Adrenal gland (tissue), 12 donors: Measurements from ENCODE around the gene TBL1XR1. TPM values are rescaled to one million over a fixed set of nuclear protein-coding genes. Genes with fewer than 3 reads are reported as not detected.

Experiments used
- DNase-seq, 7 donors: peaks; one replicate each; pipeline ENCODE4 v3.0.0-alpha.2; 2019 to 2020
- H3K27ac ChIP-seq, 5 donors: fragments of 200-600 bp; sonication (generic) in 4 of 5; 1 replicate in 3 of 5; 2 replicates in 2 of 5; pipeline versions ENCODE4 v1.5.1 to v1.8.0; 2016 to 2020; ENCODE audit warnings: mild to moderate bottlenecking in 1 of 5
- H3K27me3 ChIP-seq: fragments of 200-600 bp; 2 replicates; pipeline ENCODE4 v1.8.0; 2021
- H3K36me3 ChIP-seq, 2 donors: fragments of 200-600 bp; replicated peaks in 1 of 2; 1 replicate in 1 of 2; 2 replicates in 1 of 2; pipeline versions ENCODE4 v1.5.1 to v1.8.0; 2018 to 2022
- H3K4me1 ChIP-seq, 2 donors: fragments of 200-600 bp; replicated peaks in 1 of 2; 1 replicate in 1 of 2; 2 replicates in 1 of 2; pipeline versions ENCODE4 v1.5.1 to v1.8.0; 2018 to 2021
- H3K4me3 ChIP-seq, 4 donors: fragments of 200-600 bp; sonication (generic) in 3 of 4; one replicate each; pipeline ENCODE4 v1.5.1; 2016 to 2018
- H3K9me3 ChIP-seq, 3 donors: fragments of 200-600 bp; sonication (generic) in 1 of 3; replicated peaks in 1 of 3; 1 replicate in 2 of 3; 2 replicates in 1 of 3; pipeline versions ENCODE4 v1.5.1 to v1.8.0; 2016 to 2021
- CTCF ChIP-seq, 6 experiments: fragments of 450-650 bp in 4 of 6; fragments of 200-600 bp in 2 of 6; sonication (generic) in 1 of 6; IDR thresholded peaks; 1 replicate in 5 of 6; 2 replicates in 1 of 6; pipeline versions ENCODE4 v1.5.1 to v1.8.0; 2016 to 2021; ENCODE audit warnings: antibody characterized with exemption in 6 of 6, mild to moderate bottlenecking in 2 of 6, moderate library complexity in 1 of 6
- POLR2A ChIP-seq, 2 donors: fragments of 450-650 bp; IDR thresholded peaks; one replicate each; pipeline ENCODE4 v1.6.1; 2017; ENCODE audit warnings: antibody characterized with exemption in 2 of 2, mild to moderate bottlenecking in 2 of 2, moderate library complexity in 1 of 2
- WGBS, 4 donors: extraction: QIAGEN DNeasy Blood & Tissue Kit in 2 of 4; methylation state at CpG; one replicate each; pipeline versions ENCODE4 v1.1.5 to v1.1.7; 2013 to 2017; 5-methylcytosine and 5-hydroxymethylcytosine counted together
- intact Hi-C, 2 donors: fragments of 100-400 bp; cut with DNase I; formaldehyde crosslinking; loops; one replicate each; pipeline versions ENCODE4 v1.14.1 to v1.15.0; 2022 to 2023
- polyA plus RNA-seq, 3 donors: library from polyadenylated mRNA; stranded (reverse); fragments of 200-250 nt in 2 of 3; fragments of 350-450 nt in 1 of 3; fragmentation: Illumina TruSeq in 1 of 3; extraction: RNeasy Lipid Tissue Mini Kit (QIAGEN cat#74804) in 1 of 3; gene quantifications; one replicate each; pipeline ENCODE4 v1.2.3, GENCODE V29; 2013 to 2014
- total RNA-seq, 9 donors: library from RNA; depleted of rRNA in 4 of 9; stranded (reverse); fragments of >200 nt in 4 of 9; fragments of 120-200 nt in 1 of 9; fragmentation: NEBNext Ultra II Directional in 1 of 9; extraction: Animal tissue kit (Norgen Biotek cat#: 25700) in 1 of 9; gene quantifications; one replicate each; pipeline versions ENCODE4 v1.1.0 to v1.2.4, GENCODE V29; 2013 to 2023
- donor health status: healthy with polysubstance abuse.
- donor health status: Bipolar disorder and iron deficiency.
- donor health status: DM: yes; HTN: yes; CAD: no.
- donor health status: DM: no; HTN: no; CAD: no.
- donor health status: DM: no; HTN: no; CAD: no.
- donor health status: DM: yes; HTN: yes; CAD: no.

The TBL1XR1 gene
- total and polyA plus RNA-seq, 12 donors = 17.5 to 258 (median 93.6) TPM

GRCh38 chr3:177089110-177089509, 108.2 kb downstream of the TBL1XR1 start:
- Histone ChIP-seq H3K4me3 (no peak overlapping the region), H3K9me3 (peaks cover 0 to 4% (median 0%) of the 10 kb centered on the region in 3 donors), H3K36me3 (no peaks in the 10 kb centered on the region), H3K4me1 (peaks cover 0 to 31% of the 10 kb centered on the region in 2 donors), H3K27me3 (no peaks in the 10 kb centered on the region), H3K27ac (no peak overlapping the region)
- no peak for DNase-seq
- TF ChIP-seq CTCF (IDR thresholded peaks at IDR 0.05) = no peak
- TF ChIP-seq POLR2A (IDR thresholded peaks at IDR 0.05) = no peak
- intact Hi-C loops = no loop called here
- 81 to 90% (median 87%) methylated on average over 3 of the region's 3 CpGs for WGBS, 4 donors

DNA sequence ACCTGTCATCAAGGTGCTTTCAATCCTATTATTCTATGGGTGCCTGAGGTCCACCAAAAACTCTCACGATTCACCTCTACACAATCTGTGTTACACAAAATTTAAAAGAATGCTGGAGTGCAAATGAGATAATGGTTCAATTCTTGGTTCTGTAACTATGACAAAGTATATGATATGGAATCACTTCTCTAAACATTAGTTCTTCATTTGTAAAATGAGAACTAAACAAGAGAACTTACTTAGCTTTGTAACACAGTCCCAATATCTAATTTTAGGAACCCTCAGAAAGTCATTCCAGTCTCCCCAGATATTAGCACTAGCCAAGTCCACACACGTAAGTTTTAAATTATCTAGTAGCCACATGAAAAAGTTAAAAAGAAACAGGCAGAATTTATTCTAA, 111.5 kb downstream of the TBL1XR1 start:
- no peak overlapping the region for H3K27ac ChIP-seq
- no peak overlapping the region for H3K4me3 ChIP-seq
- WGBS, 4 donors = 45 to 89% (median 79%) methylated on average over 2 of the region's 2 CpGs
- no peak for DNase-seq
- H3K27me3 ChIP-seq = no peaks in the 10 kb centered on the region
- H3K4me1 ChIP-seq = peaks cover 0 to 31% of the 10 kb centered on the region in 2 donors
- no peaks in the 10 kb centered on the region for H3K36me3 ChIP-seq
- H3K9me3 ChIP-seq = no peaks in the 10 kb centered on the region
- TF ChIP-seq CTCF (IDR thresholded peaks at IDR 0.05) (no peak), POLR2A (IDR thresholded peaks at IDR 0.05) (no peak)
- intact Hi-C loops = no loop called here

- Histone ChIP-seq H3K9me3 (no peaks in the 10 kb centered on the region), H3K27me3 (no peaks in the 10 kb centered on the region), H3K4me1 (peaks cover 0 to 31% of the 10 kb centered on the region in 2 donors), H3K4me3 (no peak overlapping the region), H3K27ac (no peak overlapping the region), H3K36me3 (no peaks in the 10 kb centered on the region)
- WGBS, 4 donors = 83 to 93% (median 86%) methylated on average over 3 of the region's 3 CpGs
- TF ChIP-seq POLR2A (IDR thresholded peaks at IDR 0.05) (no peak), CTCF (IDR thresholded peaks at IDR 0.05) (no peak)
- no peak for DNase-seq
- intact Hi-C loops = no loop called here
These were observed 112.7 kb downstream of the TBL1XR1 start for GRCh38 chr3:177084616-177085015.

DNA sequence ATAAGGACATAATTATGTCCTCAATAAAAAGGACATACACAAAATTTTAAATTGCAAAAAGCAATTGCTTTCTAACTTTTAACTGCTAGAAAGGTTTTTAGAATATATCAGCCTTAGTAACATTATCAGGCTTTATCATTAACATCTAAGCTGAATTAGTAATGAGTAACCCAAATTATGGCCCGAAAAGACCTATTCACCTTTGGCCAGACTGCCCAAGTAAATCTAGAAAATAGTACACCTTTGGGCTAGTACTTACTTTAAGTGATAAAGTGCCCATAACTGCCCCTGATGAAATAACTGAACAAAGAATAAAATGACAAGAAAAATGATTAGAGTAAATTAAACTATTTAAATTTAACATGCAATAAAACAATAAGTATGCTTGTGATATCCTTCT, 117.2 kb downstream of the TBL1XR1 start:
- WGBS, 4 donors = 64 to 75% (median 72%) methylated on average over 1 of the region's 1 CpG
- Histone ChIP-seq H3K27me3 (no peaks in the 10 kb centered on the region), H3K27ac (no peak overlapping the region), H3K9me3 (no peaks in the 10 kb centered on the region), H3K4me1 (no peaks in the 10 kb centered on the region), H3K4me3 (no peak overlapping the region), H3K36me3 (no peaks in the 10 kb centered on the region)
- TF ChIP-seq POLR2A (IDR thresholded peaks at IDR 0.05) = no peak
- intact Hi-C loops = no loop called here
- DNase-seq = no peak

DNA sequence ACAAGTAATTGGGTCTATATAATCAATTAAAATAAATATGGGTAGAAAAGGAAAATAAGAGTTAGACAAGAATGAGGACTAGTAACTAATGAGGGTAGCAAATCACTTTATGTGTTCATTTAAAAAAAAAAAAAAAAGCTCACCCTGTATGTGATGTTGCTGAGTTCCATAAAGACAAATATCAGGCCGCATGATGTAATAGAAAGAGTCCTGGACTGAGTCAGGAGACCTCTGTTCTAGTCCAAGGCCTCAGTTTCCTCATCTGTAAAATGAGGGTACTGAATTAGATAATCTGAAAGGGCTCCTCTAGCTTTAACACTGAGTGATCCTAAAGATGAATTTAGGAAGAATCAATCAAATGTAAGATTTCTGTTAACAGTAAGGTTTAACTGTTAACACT, 117.6 kb downstream of the TBL1XR1 start:
- DNase-seq = no peak
- intact Hi-C loops = no loop called here
- Histone ChIP-seq H3K36me3 (no peaks in the 10 kb centered on the region), H3K4me3 (no peak overlapping the region), H3K27ac (no peak overlapping the region), H3K4me1 (no peaks in the 10 kb centered on the region), H3K27me3 (no peaks in the 10 kb centered on the region), H3K9me3 (no peaks in the 10 kb centered on the region)
- WGBS, 4 donors = 90 to 95% (median 92%) methylated on average over 1 of the region's 1 CpG
- TF ChIP-seq CTCF (IDR thresholded peaks at IDR 0.05) (no peak), POLR2A (IDR thresholded peaks at IDR 0.05) (no peak)
